HepG2 (cell line): Measurements from ENCODE around the gene ZNF280A. TPM values are rescaled to one million over a fixed set of nuclear protein-coding genes. Genes with fewer than 3 reads are reported as not detected.
"Not testable (repeated sequence)": the region's sequence is repeated elsewhere in the genome, so short reads cannot be mapped to it uniquely, and the experiment has no call there.

Experiments
- ATAC-seq: fragments of 200-7000 bp; cut with Tn5 transposase; 3 replicates; pipeline ENCODE4 v1.9.1; 2020; ENCODE audit warnings: mild to moderate bottlenecking, moderate library complexity
- BruUV-seq: library from RNA; stranded (reverse); fragments of 400-500 nt; replicated peaks from 2 replicates; lab custom pipeline; 2021; lab: Mats Ljungman, UMichigan
- CTCF ChIA-PET: fragments of 300-600 bp; formaldehyde crosslinking; extraction: SDS; loops from one replicate; lab custom pipeline; 2021; ENCODE audit warnings: low total read pairs, inconsistent platforms, low intra/inter-chr PET ratio; lab: Yijun Ruan, JAX
- POLR2A ChIA-PET: fragments of 350-600 bp; sonication (Branson Sonifier 250); formaldehyde crosslinking; loops from one replicate; lab custom pipeline; 2020; ENCODE audit warnings: antibody characterized with exemption, inconsistent platforms; lab: Yijun Ruan, JAX
- DNase-seq: peaks from one replicate; pipeline ENCODE4 v3.0.0-alpha.2; 2015; ENCODE audit warnings: low spot score
- FAIRE-seq: peaks from 3 replicates; lab custom pipeline; 2011; peaks lifted over from hg19 to GRCh38; lab: Jason Lieb, UNC
- H2AFZ ChIP-seq: one replicate; pipeline ENCODE4 v1.6.1; 2011; ENCODE audit warnings: low read length, inconsistent platforms
- H3K27ac ChIP-seq: fragments of 300-600 bp; 3 replicates; pipeline ENCODE4 v1.8.0; 2011; ENCODE audit warnings: mixed run types, mild to moderate bottlenecking, mixed read lengths, low read length, inconsistent platforms; ENCODE audit not compliant: insufficient read depth; ENCODE audit errors: extremely low read length
- H3K27me3 ChIP-seq, 2 experiments: fragments of 200-600 bp in 1 of 2; 2 replicates in 1 of 2; 3 replicates in 1 of 2; pipeline versions ENCODE4 v1.6.0 to v1.8.0; 2011; ENCODE audit warnings: low read length in 2 of 2, mild to moderate bottlenecking in 2 of 2, moderate library complexity in 2 of 2, inconsistent platforms in 1 of 2; ENCODE audit not compliant: insufficient read depth in 2 of 2, control insufficient read depth in 1 of 2
- H3K36me3 ChIP-seq, 2 experiments: fragments of 200-600 bp in 1 of 2; replicated peaks in 1 of 2; 2 replicates in 1 of 2; 3 replicates in 1 of 2; pipeline versions ENCODE4 v1.5.1 to v1.8.0; 2011; ENCODE audit warnings: low read length in 2 of 2, inconsistent platforms in 1 of 2; ENCODE audit not compliant: insufficient read depth in 2 of 2, control insufficient read depth in 1 of 2
- H3K4me1 ChIP-seq: 2 replicates; pipeline ENCODE4 v1.5.1; 2012; ENCODE audit warnings: low read length, inconsistent platforms; ENCODE audit not compliant: insufficient read depth
- H3K4me2 ChIP-seq: 2 replicates; pipeline ENCODE4 v1.6.0; 2011; ENCODE audit warnings: low read depth, low read length, inconsistent platforms
- H3K4me3 ChIP-seq, 3 experiments: fragments of 200-600 bp in 1 of 3; sonication (generic), shearing (Covaris generic) in 1 of 3; replicated peaks in 1 of 3; 2 replicates each; pipeline ENCODE4 v1.5.1; 2011 to 2016; ENCODE audit warnings: low read length in 3 of 3, inconsistent platforms in 2 of 3, low read depth in 2 of 3, mild to moderate bottlenecking in 2 of 3, control low read depth in 1 of 3, mixed read lengths in 1 of 3; ENCODE audit not compliant: insufficient read depth in 1 of 3
- H3K79me2 ChIP-seq: one replicate; pipeline ENCODE4 v1.6.1; 2011; ENCODE audit warnings: low read length, inconsistent platforms; ENCODE audit not compliant: insufficient read depth
- H3K9ac ChIP-seq: 2 replicates; pipeline ENCODE4 v1.6.0; 2011; ENCODE audit warnings: mild to moderate bottlenecking, low read depth, low read length, inconsistent platforms; ENCODE audit not compliant: insufficient read depth
- H3K9me3 ChIP-seq: 2 replicates; pipeline ENCODE4 v1.5.1; 2012; ENCODE audit warnings: mild to moderate bottlenecking, low read length
- H4K20me1 ChIP-seq: 2 replicates; pipeline ENCODE4 v1.6.0; 2011; ENCODE audit warnings: inconsistent platforms, mild to moderate bottlenecking, low read length, moderate library complexity; ENCODE audit not compliant: insufficient read depth
- CBX5 ChIP-seq: sonication (generic); formaldehyde crosslinking; IDR thresholded peaks from 2 replicates; pipeline ENCODE4 v1.4.0; 2020; ENCODE audit warnings: missing genetic modification reagents, borderline replicate concordance
- ETV5 ChIP-seq: IDR thresholded peaks from 2 replicates; pipeline ENCODE4 v1.6.1; 2018; ENCODE audit warnings: missing biosample characterization, missing genetic modification reagents, inconsistent platforms, borderline replicate concordance
- TEAD2 ChIP-seq: sonication (generic); formaldehyde crosslinking; IDR thresholded peaks from 2 replicates; pipeline ENCODE4 v1.9.0; 2021; ENCODE audit warnings: missing genetic modification reagents
- TOE1 ChIP-seq: sonication (generic); formaldehyde crosslinking; IDR thresholded peaks from 2 replicates; pipeline ENCODE4 v1.4.0; 2020; ENCODE audit warnings: mild to moderate bottlenecking, missing genetic modification reagents
- ZFP90 ChIP-seq: sonication (generic); formaldehyde crosslinking; IDR thresholded peaks from 2 replicates; pipeline ENCODE4 v1.8.0; 2022; ENCODE audit warnings: missing genetic modification reagents, mild to moderate bottlenecking, inconsistent platforms, borderline replicate concordance
- ZNF33B ChIP-seq: sonication (generic); formaldehyde crosslinking; IDR thresholded peaks from 2 replicates; pipeline ENCODE4 v1.5.1; 2020; ENCODE audit warnings: mild to moderate bottlenecking, missing genetic modification reagents
- ZNF615 ChIP-seq: sonication (generic); formaldehyde crosslinking; IDR thresholded peaks from 2 replicates; pipeline ENCODE4 v1.5.0; 2020; ENCODE audit warnings: mild to moderate bottlenecking, missing genetic modification reagents, borderline replicate concordance
- ZNF839 ChIP-seq: sonication (generic); formaldehyde crosslinking; IDR thresholded peaks from 2 replicates; pipeline ENCODE4 v1.4.0; 2020; ENCODE audit warnings: missing genetic modification reagents, mild to moderate bottlenecking, borderline replicate concordance
- WGBS: methylation state at CpG from one replicate; pipeline ENCODE4 v1.1.6; 2017; ENCODE audit warnings: low lambda C conversion rate; 5-methylcytosine and 5-hydroxymethylcytosine counted together
- in situ Hi-C: cut with HindIII; loops from 2 replicates; pipeline ENCODE4 v1.10.0; 2017; ENCODE audit warnings: low pct_unique_long_range_greater_than_20kb; ENCODE audit not compliant: extremely low pct_ligation_motif_present
- intact Hi-C: fragments of 100-400 bp; cut with micrococcal nuclease; formaldehyde crosslinking; loops from one replicate; pipeline ENCODE4 v1.10.0; 2022; ENCODE audit not compliant: unreplicated experiment
- polyA plus RNA-seq, 8 experiments: library from polyadenylated mRNA; depleted of rRNA in 3 of 8; stranded (reverse) in 7 of 8; unstranded in 1 of 8; fragments of >200 nt; fragmentation: Illumina TruSeq in 4 of 8; extraction: Trizol in 4 of 8; gene quantifications; 2 replicates each; pipeline versions ENCODE4 v1.2.1 to v1.2.3, GENCODE V29; 2011 to 2016; ENCODE audit warnings: low read depth in 4 of 8, missing spikeins in 1 of 8, mixed read lengths in 1 of 8; ENCODE audit not compliant: insufficient read depth in 1 of 8
- total RNA-seq, 5 experiments: library from RNA; depleted of rRNA; stranded (reverse); fragments of >200 nt; fragmentation: Illumina TruSeq; extraction: Trizol; gene quantifications; 2 replicates each; pipeline ENCODE4 v1.2.3, GENCODE V29; 2016; ENCODE audit warnings: low read depth in 1 of 5

The ZNF280A gene
- total and polyA plus RNA-seq, 2 of the 13 experiments (the other 11 are each of a cell fraction or from before 2014, with no cell fraction given), result 1.4 to 2.9 TPM

- POLR2A ChIA-PET, result no interaction called here
- DNase-seq (no peak), ATAC-seq (no peak), FAIRE-seq (no peak)
- 17% methylated on average over 1 of the region's 1 CpG for WGBS
- Histone ChIP-seq H3K27ac (no peak overlapping the region), H3K9me3 (no peaks in the 10 kb centered on the region), H3K79me2 (no peaks in the 10 kb centered on the region), H3K4me3 (no peak overlapping the region), H3K27me3 (0 out of 5 replicates have a peak, but pooled peaks cover 0 to 3% of the 10 kb centered on the region in 2 experiments), H2AFZ (no peak overlapping the region), H3K4me1 (no peaks in the 10 kb centered on the region), H3K9ac (no peak overlapping the region), H4K20me1 (no peaks in the 10 kb centered on the region), H3K36me3 (no peaks in the 10 kb centered on the region), H3K4me2 (no peak overlapping the region)
- CTCF ChIA-PET, result no interaction called here
- TF ChIP-seq ZFP90, result no peak
- no peak for TF ChIP-seq TEAD2 (CRISPR knock-in tag)
- no peak for TF ChIP-seq ZNF33B (CRISPR knock-in tag)
- TF ChIP-seq TOE1 (CRISPR knock-in tag), result no peak
- TF ChIP-seq CBX5 (CRISPR knock-in tag), result no peak
- TF ChIP-seq ETV5 (CRISPR knock-in tag), result no peak
- no peak for TF ChIP-seq ZNF839
- TF ChIP-seq ZNF615, result no peak
- BruUV-seq, result no TSS peak
- intact Hi-C loops (no loop called here), in situ Hi-C loops (no loop called here)
These were observed 13.3 kb upstream of the ZNF280A start for GRCh38 chr22:22533417-22533816.

GRCh38 chr22:22532547-22533071 is 12.5 kb upstream of the ZNF280A start:
- WGBS, result 41% methylated on average over 12 of the region's 12 CpGs
- H3K36me3 ChIP-seq, intact Hi-C loops, H3K9ac ChIP-seq, DNase-seq, BruUV-seq, H3K4me3 ChIP-seq, H3K9me3 ChIP-seq, FAIRE-seq, H2AFZ ChIP-seq, H3K4me2 ChIP-seq, H3K4me1 ChIP-seq, in situ Hi-C loops, POLR2A ChIA-PET, H4K20me1 ChIP-seq, H3K79me2 ChIP-seq, H3K27me3 ChIP-seq, ATAC-seq, H3K27ac ChIP-seq, CTCF ChIA-PET: not testable (repeated sequence)
